Prostate gland (tissue), 2 donors: ENCODE results near the gene AKT2. TPM values are rescaled to one million over a fixed set of nuclear protein-coding genes. Genes with fewer than 3 reads are reported as not detected.

ENCODE experiments used
- DNase-seq: peaks from one replicate; pipeline ENCODE4 v3.0.0-alpha.2; 2019; ENCODE audit warnings: low spot score
- H3K27ac ChIP-seq, 2 donors: fragments of 200-600 bp; sonication (generic); 2 replicates each; pipeline ENCODE4 v1.5.1; 2017 to 2019
- H3K27me3 ChIP-seq: fragments of 200-600 bp; sonication (generic); replicated peaks from 2 replicates; pipeline ENCODE4 v1.5.1; 2019; ENCODE audit not compliant: insufficient read depth
- H3K36me3 ChIP-seq, 2 donors: fragments of 200-600 bp; sonication (generic); 1 replicate in 1 of 2; 2 replicates in 1 of 2; pipeline versions ENCODE4 v1.5.1 to v1.8.1; 2017 to 2019
- H3K4me1 ChIP-seq: fragments of 200-600 bp; sonication (generic); replicated peaks from 2 replicates; pipeline ENCODE4 v1.5.1; 2019
- H3K4me3 ChIP-seq, 2 donors: fragments of 200-600 bp; sonication (generic); 2 replicates each; pipeline ENCODE4 v1.5.1; 2017 to 2019
- H3K9me3 ChIP-seq: fragments of 200-600 bp; sonication (generic); 2 replicates; pipeline ENCODE4 v1.5.1; 2017
- POLR2A ChIP-seq: fragments of 450-650 bp; IDR thresholded peaks from one replicate; pipeline ENCODE4 v1.6.1; 2016; ENCODE audit warnings: antibody characterized with exemption, mild to moderate bottlenecking
- POLR2AphosphoS5 ChIP-seq: sonication (generic); formaldehyde crosslinking; IDR thresholded peaks from one replicate; pipeline ENCODE4 v1.6.1; 2017; ENCODE audit warnings: antibody characterized with exemption
- WGBS: methylation state at CpG from one replicate; pipeline ENCODE4 v1.1.5; 2018; 5-methylcytosine and 5-hydroxymethylcytosine counted together
- intact Hi-C: fragments of 100-400 bp; cut with DNase I; formaldehyde crosslinking; loops from one replicate; pipeline ENCODE4 v1.14.2; 2022
- total RNA-seq, 2 donors: library from RNA; depleted of rRNA; stranded (reverse); fragments of >200 nt; gene quantifications; one replicate each; pipeline ENCODE4 v1.1.0, GENCODE V29; 2016
- TF ChIP-seq, protein P1 (sequence below), 4 experiments: fragments of 200-600 bp in 2 of 4; fragments of 450-650 bp in 2 of 4; sonication (generic) in 2 of 4; IDR thresholded peaks; 1 replicate in 3 of 4; 2 replicates in 1 of 4; pipeline ENCODE4 v1.5.1; 2016 to 2019; ENCODE audit warnings: antibody characterized with exemption in 4 of 4, mild to moderate bottlenecking in 2 of 4, moderate library complexity in 2 of 4

The AKT2 gene
- total RNA-seq, 2 donors from 2014 or later, result 95.3 to 171 TPM

DNA sequence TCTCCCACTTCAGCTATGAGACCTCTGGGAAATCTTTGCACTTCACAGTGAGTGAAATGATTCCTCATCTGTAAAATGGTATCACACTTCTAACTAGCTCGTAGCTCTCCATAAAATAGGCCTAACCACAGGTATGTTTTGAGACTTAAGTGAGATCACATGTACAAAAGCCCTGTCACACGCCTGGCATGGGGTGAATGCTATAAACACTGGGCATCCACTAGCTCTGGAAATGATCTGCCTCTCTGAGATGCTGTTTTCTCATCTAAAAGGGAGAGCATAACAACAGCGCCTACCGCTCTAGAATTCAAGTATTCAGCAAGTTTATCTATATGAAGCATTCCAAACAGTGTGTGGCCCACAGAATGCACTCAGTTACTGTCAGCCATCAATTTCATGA is 2.2 kb downstream of the AKT2 start:
- H3K4me3 ChIP-seq, result no peak overlapping the region
- H3K36me3 ChIP-seq, result no peaks in the 10 kb centered on the region
- DNase-seq, result no peak
- no peaks in the 10 kb centered on the region for H3K9me3 ChIP-seq
- intact Hi-C loops, result no loop called here
- peaks cover 23% of the 10 kb centered on the region for H3K4me1 ChIP-seq
- no peaks in the 10 kb centered on the region for H3K27me3 ChIP-seq
- no peak overlapping the region for H3K27ac ChIP-seq
- TF ChIP-seq POLR2A (no peak), POLR2AphosphoS5 (no peak)
- TF ChIP-seq, protein P1, sequence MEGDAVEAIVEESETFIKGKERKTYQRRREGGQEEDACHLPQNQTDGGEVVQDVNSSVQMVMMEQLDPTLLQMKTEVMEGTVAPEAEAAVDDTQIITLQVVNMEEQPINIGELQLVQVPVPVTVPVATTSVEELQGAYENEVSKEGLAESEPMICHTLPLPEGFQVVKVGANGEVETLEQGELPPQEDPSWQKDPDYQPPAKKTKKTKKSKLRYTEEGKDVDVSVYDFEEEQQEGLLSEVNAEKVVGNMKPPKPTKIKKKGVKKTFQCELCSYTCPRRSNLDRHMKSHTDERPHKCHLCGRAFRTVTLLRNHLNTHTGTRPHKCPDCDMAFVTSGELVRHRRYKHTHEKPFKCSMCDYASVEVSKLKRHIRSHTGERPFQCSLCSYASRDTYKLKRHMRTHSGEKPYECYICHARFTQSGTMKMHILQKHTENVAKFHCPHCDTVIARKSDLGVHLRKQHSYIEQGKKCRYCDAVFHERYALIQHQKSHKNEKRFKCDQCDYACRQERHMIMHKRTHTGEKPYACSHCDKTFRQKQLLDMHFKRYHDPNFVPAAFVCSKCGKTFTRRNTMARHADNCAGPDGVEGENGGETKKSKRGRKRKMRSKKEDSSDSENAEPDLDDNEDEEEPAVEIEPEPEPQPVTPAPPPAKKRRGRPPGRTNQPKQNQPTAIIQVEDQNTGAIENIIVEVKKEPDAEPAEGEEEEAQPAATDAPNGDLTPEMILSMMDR (IDR thresholded peaks at IDR 0.05), result no peak
- WGBS, result 69% methylated on average over 4 of the region's 4 CpGs

DNA sequence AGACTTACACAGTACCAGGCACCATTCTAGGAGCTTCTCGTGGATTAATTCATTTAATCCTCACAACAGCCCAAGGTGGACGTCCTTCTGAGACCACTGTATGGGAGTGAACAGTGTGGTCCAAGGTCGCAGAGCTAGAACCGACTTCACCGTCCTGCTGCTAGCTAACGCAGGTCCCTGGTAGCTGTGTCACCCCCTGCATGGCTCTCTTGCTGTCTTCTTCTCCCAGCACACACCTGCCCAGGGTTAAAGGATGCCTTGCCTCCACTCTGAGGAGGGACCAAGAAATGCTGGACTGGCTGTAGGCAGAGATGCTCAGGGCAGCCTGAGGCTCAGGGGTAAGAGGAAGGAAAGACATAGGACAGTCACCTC is 3.0 kb downstream of the AKT2 start:
- TF ChIP-seq, protein P1 (IDR thresholded peaks at IDR 0.05), result no peak
- no peak for TF ChIP-seq POLR2A
- TF ChIP-seq POLR2AphosphoS5, result no peak
- no peak for DNase-seq
- H3K27ac ChIP-seq, result no peak overlapping the region
- 85% methylated on average over 6 of the region's 6 CpGs for WGBS
- H3K4me3 ChIP-seq, result no peak overlapping the region
- H3K9me3 ChIP-seq, result no peaks in the 10 kb centered on the region
- no peaks in the 10 kb centered on the region for H3K36me3 ChIP-seq
- no peaks in the 10 kb centered on the region for H3K27me3 ChIP-seq
- intact Hi-C loops, result no loop called here
- peaks cover 23% of the 10 kb centered on the region for H3K4me1 ChIP-seq

DNA sequence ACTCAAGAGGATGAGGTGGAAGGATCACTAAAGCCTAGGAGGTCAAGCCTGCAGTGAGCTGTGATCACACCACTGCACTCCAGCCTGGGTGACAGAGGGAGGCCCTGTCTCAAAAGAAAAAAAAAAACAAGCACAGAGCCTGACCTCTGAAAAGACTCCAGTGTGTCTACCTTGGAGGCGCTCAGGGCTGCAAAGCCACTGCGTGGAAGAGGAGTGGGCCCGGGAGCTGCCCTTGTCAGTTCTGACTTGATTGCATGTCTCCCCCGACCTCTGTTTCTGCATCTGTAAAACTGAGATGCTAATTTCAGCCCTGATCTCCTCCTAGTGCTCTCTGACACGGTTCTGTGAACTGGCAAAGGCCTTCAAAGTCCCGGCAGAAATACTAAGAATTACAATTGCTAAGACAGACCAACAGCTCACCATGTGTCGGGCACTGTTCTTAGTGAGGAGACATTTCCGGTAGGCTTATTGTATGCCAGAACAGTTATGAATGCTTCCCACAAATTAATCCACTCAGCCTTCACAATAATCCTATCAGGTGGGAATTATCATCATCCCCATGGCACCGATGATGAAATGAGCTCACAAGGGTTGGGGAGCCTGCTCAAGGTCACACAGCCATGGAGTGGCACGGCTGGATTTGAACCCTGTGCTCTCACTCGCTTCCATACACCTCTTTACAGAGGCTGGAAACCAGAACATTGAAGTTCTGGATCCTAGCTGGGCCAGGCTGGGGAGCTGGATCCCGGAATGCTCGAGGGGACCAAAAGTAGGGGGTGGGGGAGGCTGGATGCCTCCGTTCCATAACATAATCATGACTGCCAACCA is 3.5 kb downstream of the AKT2 start:
- H3K27ac ChIP-seq, result peak overlapping the region in 1 of 2 donors; percentile 44
- H3K4me3 ChIP-seq, result no peak overlapping the region
- H3K27me3 ChIP-seq, result no peaks in the 10 kb centered on the region
- DNase-seq, result no peak
- H3K4me1 ChIP-seq, result peaks cover 23% of the 10 kb centered on the region
- H3K9me3 ChIP-seq, result no peaks in the 10 kb centered on the region
- WGBS, result 79% methylated on average over 14 of the region's 14 CpGs
- intact Hi-C loops, result no loop called here
- TF ChIP-seq POLR2AphosphoS5 (no peak), POLR2A (no peak)
- TF ChIP-seq, protein P1 (IDR thresholded peaks at IDR 0.05), result no peak
- no peaks in the 10 kb centered on the region for H3K36me3 ChIP-seq

DNA sequence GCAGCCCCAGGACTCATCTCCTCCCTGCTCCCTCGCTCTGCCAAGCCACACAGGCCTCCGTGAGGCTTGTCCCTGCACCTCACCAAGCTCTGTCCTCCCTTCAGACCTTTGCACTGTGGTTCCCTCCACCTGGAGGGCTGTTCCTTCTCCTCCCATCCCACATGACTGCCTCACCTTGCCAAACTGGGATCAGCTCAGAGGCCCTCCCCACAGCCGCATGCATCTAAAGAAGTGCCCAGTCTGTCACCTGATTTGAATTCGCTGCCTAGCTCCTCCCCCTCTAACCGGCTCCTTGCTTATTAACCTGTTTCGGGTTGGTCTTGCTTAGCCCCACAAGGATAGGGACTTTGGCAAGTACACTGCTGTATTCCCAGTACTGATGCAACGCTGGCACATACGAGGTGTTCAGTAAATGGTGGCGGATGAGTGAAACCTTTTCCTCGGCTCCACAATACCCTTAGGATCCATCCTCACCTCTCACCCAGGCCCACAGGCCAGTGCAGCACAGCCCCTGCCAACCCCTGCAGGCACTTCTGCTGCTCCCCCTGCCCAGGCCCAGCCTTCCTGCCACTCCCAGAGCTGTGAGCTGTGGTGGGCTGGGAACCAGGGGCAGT is 4.4 kb downstream of the AKT2 start:
- Histone ChIP-seq H3K27ac (peak overlapping the region; percentile 28 to 44), H3K9me3 (no peaks in the 10 kb centered on the region), H3K36me3 (no peaks in the 10 kb centered on the region), H3K4me1 (peaks cover 23% of the 10 kb centered on the region), H3K27me3 (no peaks in the 10 kb centered on the region), H3K4me3 (peak overlapping the region in 1 of 2 donors; percentile 3)
- WGBS, result 49% methylated on average over 10 of the region's 10 CpGs
- TF ChIP-seq POLR2A (no peak), POLR2AphosphoS5 (peak; percentile 81)
- TF ChIP-seq, protein P1 (IDR thresholded peaks at IDR 0.05), result no peak
- peak; percentile 70 for DNase-seq
- intact Hi-C loops, result no loop called here
